Measurements from ENCODE around the gene RFC1. TPM values are rescaled to one million over a fixed set of nuclear protein-coding genes. Genes with fewer than 3 reads are reported as not detected.

The RFC1 gene
- total RNA-seq, 2 experiments from 2014 or later: 97.0 to 104 TPM

- TF ChIP-seq, protein P1, sequence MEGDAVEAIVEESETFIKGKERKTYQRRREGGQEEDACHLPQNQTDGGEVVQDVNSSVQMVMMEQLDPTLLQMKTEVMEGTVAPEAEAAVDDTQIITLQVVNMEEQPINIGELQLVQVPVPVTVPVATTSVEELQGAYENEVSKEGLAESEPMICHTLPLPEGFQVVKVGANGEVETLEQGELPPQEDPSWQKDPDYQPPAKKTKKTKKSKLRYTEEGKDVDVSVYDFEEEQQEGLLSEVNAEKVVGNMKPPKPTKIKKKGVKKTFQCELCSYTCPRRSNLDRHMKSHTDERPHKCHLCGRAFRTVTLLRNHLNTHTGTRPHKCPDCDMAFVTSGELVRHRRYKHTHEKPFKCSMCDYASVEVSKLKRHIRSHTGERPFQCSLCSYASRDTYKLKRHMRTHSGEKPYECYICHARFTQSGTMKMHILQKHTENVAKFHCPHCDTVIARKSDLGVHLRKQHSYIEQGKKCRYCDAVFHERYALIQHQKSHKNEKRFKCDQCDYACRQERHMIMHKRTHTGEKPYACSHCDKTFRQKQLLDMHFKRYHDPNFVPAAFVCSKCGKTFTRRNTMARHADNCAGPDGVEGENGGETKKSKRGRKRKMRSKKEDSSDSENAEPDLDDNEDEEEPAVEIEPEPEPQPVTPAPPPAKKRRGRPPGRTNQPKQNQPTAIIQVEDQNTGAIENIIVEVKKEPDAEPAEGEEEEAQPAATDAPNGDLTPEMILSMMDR (IDR thresholded peaks at IDR 0.05): no peak
- Mint-ChIP-seq H3K27me3 (no peaks in the 10 kb centered on the region), H3K36me3 (ENCODE audit: low read depth) (no peaks in the 10 kb centered on the region), H3K4me3 (no peak overlapping the region), H3K4me1 (ENCODE audit: low read depth) (no peaks in the 10 kb centered on the region), H3K9me3 (no peaks in the 10 kb centered on the region), H3K27ac (no peak overlapping the region)
- no peak for ATAC-seq (ENCODE audit: poor library complexity)
- Histone ChIP-seq H3K4me1 (ENCODE audit: insufficient read depth, low read length) (no peaks in the 10 kb centered on the region), H3K36me3 (ENCODE audit: insufficient read depth, low read length) (no peaks in the 10 kb centered on the region), H3K4me3 (ENCODE audit: low read length) (no peak overlapping the region), H3K9me3 (ENCODE audit: control insufficient read depth in 1 of 2, insufficient read depth in 1 of 2, low read length in 2 of 2) (no peaks in the 10 kb centered on the region), H3K27me3 (ENCODE audit: control insufficient read depth in 1 of 2, insufficient read depth in 2 of 2, low read length in 2 of 2) (no peaks in the 10 kb centered on the region), H3K27ac (ENCODE audit: low read depth in 1 of 2, low read length in 2 of 2) (no peak overlapping the region)
- DNase-seq: peak in 2 of 14 experiments; percentile 6 to 13
- CTCF ChIA-PET: no interaction called here
- POLR2A ChIA-PET: no interaction called here
- intact Hi-C loops (cut with DNase I, micrococcal nuclease): no loop called here
Measured at GRCh38 chr4:39394706-39395105, 28.5 kb upstream of the RFC1 start.

- intact Hi-C loops (cut with DNase I, micrococcal nuclease): no loop called here
- Mint-ChIP-seq H3K4me1 (ENCODE audit: low read depth) (no peaks in the 10 kb centered on the region), H3K27me3 (no peaks in the 10 kb centered on the region), H3K9me3 (no peaks in the 10 kb centered on the region), H3K36me3 (ENCODE audit: low read depth) (no peaks in the 10 kb centered on the region), H3K4me3 (no peak overlapping the region), H3K27ac (no peak overlapping the region)
- DNase-seq: no peak
- POLR2A ChIA-PET: no interaction called here
- Histone ChIP-seq H3K36me3 (ENCODE audit: insufficient read depth, low read length) (no peaks in the 10 kb centered on the region), H3K4me1 (ENCODE audit: insufficient read depth, low read length) (no peaks in the 10 kb centered on the region), H3K4me3 (ENCODE audit: low read length) (no peak overlapping the region), H3K27me3 (ENCODE audit: control insufficient read depth in 1 of 2, insufficient read depth in 2 of 2, low read length in 2 of 2) (no peaks in the 10 kb centered on the region), H3K27ac (ENCODE audit: low read depth in 1 of 2, low read length in 2 of 2) (no peak overlapping the region), H3K9me3 (ENCODE audit: control insufficient read depth in 1 of 2, insufficient read depth in 1 of 2, low read length in 2 of 2) (no peaks in the 10 kb centered on the region)
- TF ChIP-seq, protein P1 (IDR thresholded peaks at IDR 0.05): no peak
- no peak for ATAC-seq (ENCODE audit: poor library complexity)
- CTCF ChIA-PET: no interaction called here
Measured at GRCh38 chr4:39390603-39391002, 24.4 kb upstream of the RFC1 start.

GRCh38 chr4:39384563-39384962, 18.4 kb upstream of the RFC1 start:
- H3K36me3 ChIP-seq (ENCODE audit: insufficient read depth, low read length): no peaks in the 10 kb centered on the region
- H3K9me3 Mint-ChIP-seq: peaks cover 2% of the 10 kb centered on the region
- H3K27ac ChIP-seq (ENCODE audit: low read depth in 1 of 2, low read length in 2 of 2): no peak overlapping the region
- H3K27me3 Mint-ChIP-seq: peaks cover 20% of the 10 kb centered on the region
- H3K4me1 Mint-ChIP-seq (ENCODE audit: low read depth): no peaks in the 10 kb centered on the region
- H3K4me3 ChIP-seq (ENCODE audit: low read length): no peak overlapping the region
- H3K9me3 ChIP-seq (ENCODE audit: control insufficient read depth in 1 of 2, insufficient read depth in 1 of 2, low read length in 2 of 2): no peaks in the 10 kb centered on the region
- no peaks in the 10 kb centered on the region for H3K36me3 Mint-ChIP-seq (ENCODE audit: low read depth)
- ATAC-seq (ENCODE audit: poor library complexity) (no peak), DNase-seq (no peak)
- TF ChIP-seq, protein P1 (IDR thresholded peaks at IDR 0.05): no peak
- H3K27me3 ChIP-seq (ENCODE audit: control insufficient read depth in 1 of 2, insufficient read depth in 2 of 2, low read length in 2 of 2): no peaks in the 10 kb centered on the region
- no peak overlapping the region for H3K27ac Mint-ChIP-seq
- POLR2A ChIA-PET: no interaction called here
- CTCF ChIA-PET: no interaction called here
- no peak overlapping the region for H3K4me3 Mint-ChIP-seq
- intact Hi-C loops (cut with DNase I, micrococcal nuclease): no loop called here
- H3K4me1 ChIP-seq (ENCODE audit: insufficient read depth, low read length): no peaks in the 10 kb centered on the region

All from CD4-positive, alpha-beta T cell (primary cell).